GM13977 (cell line): ENCODE measurements around the gene SLC17A5.

Experiments used
- DNase-seq: peaks from one replicate; pipeline ENCODE4 v3.0.0; 2012; ENCODE audit warnings: low spot score
- in situ Hi-C: fragments of 300-500 bp; cut with MboI; formaldehyde crosslinking; loops from one replicate; pipeline ENCODE4 v1.12.0; 2022; ENCODE audit warnings: low sequenced_read_pairs, low pct_unique_long_range_greater_than_20kb, mixed read lengths, inconsistent platforms; ENCODE audit not compliant: unreplicated experiment
- TF ChIP-seq, protein P1 (sequence below): IDR thresholded peaks from 2 replicates; pipeline ENCODE4 v1.5.1; 2012; ENCODE audit warnings: mild to moderate bottlenecking, control low read depth; ENCODE audit not compliant: insufficient read depth; ENCODE audit errors: extremely low read depth, missing control alignments

SLC17A5 gene, protein sequence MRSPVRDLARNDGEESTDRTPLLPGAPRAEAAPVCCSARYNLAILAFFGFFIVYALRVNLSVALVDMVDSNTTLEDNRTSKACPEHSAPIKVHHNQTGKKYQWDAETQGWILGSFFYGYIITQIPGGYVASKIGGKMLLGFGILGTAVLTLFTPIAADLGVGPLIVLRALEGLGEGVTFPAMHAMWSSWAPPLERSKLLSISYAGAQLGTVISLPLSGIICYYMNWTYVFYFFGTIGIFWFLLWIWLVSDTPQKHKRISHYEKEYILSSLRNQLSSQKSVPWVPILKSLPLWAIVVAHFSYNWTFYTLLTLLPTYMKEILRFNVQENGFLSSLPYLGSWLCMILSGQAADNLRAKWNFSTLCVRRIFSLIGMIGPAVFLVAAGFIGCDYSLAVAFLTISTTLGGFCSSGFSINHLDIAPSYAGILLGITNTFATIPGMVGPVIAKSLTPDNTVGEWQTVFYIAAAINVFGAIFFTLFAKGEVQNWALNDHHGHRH

DNA sequence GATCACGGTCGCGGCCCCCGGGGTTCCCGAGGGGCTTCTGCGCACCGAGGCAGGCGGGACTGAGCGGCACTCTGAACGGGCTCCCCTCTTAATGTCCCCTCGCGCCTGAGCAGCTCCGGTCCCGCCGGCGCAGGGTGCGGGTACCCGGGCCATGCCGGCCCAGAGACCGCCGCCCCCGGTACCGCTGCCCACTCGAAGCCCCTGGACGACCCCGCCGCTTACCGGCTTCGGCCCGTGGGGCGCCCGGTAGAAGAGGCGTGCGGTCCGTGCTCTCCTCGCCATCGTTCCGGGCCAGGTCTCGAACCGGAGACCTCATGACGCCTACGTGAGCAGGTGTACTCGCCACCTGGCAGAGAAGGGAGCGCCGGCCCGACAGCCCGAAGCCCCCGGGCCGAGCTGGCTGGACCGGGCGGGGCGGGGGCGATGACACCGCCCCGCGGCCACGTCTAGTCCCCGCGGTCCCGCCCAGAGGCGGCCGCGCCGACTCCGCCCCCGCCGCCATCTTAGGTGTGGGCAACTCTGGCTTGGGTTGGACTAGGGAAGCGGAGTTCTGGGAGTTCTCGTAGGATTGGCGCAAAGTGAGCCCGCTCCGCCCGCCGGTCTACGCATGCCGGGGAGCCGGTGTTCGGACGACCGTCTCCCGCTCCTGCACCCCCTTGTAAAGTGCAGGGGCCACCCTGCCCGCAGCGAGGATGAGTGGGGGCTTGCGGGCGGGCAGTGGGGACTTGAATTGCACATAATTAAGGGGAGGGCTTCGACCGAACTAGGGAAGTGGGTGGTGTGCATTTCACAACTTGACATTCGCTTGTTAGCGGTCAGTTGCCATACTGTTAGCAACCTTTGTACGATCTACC is at the start of gene SLC17A5:
Gene SLC17A5 (minus strand): TSS at position 422 of the 854 bp plus-strand sequence. CDS start 106 bp downstream, at position 316.
- in situ Hi-C loops = no loop called here
- DNase-seq = peak; percentile 96
- TF ChIP-seq, protein P1, sequence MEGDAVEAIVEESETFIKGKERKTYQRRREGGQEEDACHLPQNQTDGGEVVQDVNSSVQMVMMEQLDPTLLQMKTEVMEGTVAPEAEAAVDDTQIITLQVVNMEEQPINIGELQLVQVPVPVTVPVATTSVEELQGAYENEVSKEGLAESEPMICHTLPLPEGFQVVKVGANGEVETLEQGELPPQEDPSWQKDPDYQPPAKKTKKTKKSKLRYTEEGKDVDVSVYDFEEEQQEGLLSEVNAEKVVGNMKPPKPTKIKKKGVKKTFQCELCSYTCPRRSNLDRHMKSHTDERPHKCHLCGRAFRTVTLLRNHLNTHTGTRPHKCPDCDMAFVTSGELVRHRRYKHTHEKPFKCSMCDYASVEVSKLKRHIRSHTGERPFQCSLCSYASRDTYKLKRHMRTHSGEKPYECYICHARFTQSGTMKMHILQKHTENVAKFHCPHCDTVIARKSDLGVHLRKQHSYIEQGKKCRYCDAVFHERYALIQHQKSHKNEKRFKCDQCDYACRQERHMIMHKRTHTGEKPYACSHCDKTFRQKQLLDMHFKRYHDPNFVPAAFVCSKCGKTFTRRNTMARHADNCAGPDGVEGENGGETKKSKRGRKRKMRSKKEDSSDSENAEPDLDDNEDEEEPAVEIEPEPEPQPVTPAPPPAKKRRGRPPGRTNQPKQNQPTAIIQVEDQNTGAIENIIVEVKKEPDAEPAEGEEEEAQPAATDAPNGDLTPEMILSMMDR = no peak

DNA sequence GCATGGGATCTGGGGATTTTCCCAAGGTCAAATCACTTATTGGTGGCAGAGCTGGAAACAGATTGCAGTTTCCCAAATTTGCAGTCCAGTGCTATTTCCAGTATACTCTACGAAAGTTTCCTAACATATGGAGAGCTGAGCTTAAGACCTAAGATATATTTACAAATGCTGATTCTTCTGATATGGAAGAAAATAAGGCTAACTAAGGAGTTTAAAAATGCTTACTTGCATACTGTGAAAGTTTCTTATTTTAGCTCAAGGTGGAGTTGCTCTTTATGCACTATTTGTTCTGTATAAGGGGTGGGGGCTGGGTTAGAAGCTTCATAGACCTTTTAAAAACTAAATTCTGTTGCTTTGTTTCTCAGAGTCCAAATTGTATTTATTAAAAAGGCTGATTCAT is 49.7 kb upstream of the SLC17A5 start:
- TF ChIP-seq, protein P1 = no peak
- in situ Hi-C loops = no loop called here
- no peak for DNase-seq

DNA sequence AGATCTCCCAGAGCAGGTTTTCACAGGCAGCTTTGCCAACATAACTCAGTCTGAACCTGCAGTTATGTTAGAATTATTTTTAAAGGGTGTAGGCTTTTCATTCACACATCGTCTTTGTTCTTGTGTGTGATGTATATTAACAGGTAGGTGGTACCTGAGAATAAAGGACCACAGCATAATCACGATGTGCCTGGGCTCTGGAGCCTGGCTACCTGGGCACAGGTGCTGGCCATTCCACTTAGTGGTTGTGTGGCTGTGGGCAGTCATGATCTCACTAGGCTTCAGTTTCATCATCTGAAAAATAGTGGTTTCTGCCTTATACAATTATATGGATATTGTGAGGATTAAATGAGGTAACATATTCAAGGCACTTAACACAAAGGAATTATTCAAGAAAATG is 48.7 kb upstream of the SLC17A5 start:
- in situ Hi-C loops = no loop called here
- no peak for DNase-seq
- TF ChIP-seq, protein P1 = no peak

DNA sequence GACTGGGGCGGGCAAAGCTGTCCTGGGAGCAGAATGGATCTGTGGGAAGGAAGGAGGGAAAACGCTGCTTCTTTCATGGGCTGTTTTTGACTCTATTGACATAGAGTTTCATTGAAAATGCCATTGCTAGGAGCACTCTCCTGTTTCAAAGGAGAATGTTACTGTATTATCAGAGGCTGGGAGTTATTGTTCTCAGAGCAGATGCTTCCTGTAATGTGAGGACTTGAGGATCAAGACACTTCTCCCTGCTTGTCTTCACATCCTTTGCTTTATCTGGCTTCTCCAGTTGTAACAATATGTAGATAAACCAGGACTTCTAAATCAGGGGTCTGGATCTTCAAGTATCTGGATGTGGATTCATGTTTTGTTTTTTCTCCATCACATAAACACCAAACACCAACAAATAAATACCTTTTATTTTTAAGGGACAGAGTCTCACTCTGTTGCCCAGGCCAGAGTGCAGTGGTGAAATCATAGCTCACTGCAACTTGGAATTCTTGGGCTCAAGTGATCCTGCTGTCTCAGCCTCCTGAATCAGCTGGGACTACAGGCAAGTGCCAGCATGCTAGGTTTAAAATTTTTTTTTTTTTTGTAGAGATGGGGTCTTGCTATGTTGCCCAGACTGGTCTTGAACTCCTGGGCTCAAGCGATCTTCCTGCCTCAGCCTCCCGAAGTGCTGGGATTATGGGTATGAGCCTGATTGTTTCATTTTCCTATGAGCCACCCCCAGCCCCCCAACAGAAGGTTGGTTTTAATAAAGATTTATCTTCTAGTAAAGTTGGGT is 46.1 kb upstream of the SLC17A5 start:
- TF ChIP-seq, protein P1 = no peak
- in situ Hi-C loops = no loop called here
- DNase-seq = no peak

DNA sequence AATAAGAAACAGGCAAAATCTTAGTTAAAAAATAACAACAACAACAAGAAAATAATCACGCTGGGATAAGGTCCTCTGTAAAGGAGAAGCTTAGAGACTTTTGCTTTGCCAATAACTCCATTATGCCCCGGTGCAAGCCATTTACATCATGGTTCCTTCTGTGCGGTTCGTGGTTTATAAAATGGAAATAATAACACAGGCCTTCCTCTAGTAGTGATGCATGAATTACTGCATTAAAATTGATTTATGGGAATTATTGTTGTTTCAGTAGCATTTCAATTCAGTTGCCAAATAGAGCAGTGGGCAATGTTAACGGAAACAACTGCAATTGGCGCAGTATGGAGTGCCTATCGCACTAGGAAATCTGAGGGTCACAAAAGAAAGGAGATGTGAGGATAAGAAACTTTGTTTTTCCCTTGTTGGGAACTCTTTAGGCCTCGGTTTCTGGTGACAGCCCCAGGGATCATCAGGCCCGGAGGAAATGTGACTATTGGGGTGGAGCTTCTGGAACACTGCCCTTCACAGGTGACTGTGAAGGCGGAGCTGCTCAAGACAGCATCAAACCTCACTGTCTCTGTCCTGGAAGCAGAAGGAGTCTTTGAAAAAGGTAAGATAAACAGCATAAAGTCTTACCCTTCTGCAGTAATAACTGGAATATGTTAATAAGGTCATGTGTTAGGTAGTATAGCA is 43.3 kb upstream of the SLC17A5 start:
- in situ Hi-C loops = no loop called here
- DNase-seq = no peak
- TF ChIP-seq, protein P1 = no peak
